22Rv1 (cell line): ENCODE results near the gene CRAT.

Experiments
- ZFX ChIP-seq: fragments of 450-650 bp; IDR thresholded peaks from 2 replicates; pipeline ENCODE4 v1.6.1; 2017; ENCODE audit warnings: antibody characterized with exemption, borderline replicate concordance
- TF ChIP-seq, protein P1 (sequence below): fragments of 450-650 bp; IDR thresholded peaks from 2 replicates; pipeline ENCODE4 v1.5.1; 2017; ENCODE audit warnings: mild to moderate bottlenecking

- TF ChIP-seq, protein P1, sequence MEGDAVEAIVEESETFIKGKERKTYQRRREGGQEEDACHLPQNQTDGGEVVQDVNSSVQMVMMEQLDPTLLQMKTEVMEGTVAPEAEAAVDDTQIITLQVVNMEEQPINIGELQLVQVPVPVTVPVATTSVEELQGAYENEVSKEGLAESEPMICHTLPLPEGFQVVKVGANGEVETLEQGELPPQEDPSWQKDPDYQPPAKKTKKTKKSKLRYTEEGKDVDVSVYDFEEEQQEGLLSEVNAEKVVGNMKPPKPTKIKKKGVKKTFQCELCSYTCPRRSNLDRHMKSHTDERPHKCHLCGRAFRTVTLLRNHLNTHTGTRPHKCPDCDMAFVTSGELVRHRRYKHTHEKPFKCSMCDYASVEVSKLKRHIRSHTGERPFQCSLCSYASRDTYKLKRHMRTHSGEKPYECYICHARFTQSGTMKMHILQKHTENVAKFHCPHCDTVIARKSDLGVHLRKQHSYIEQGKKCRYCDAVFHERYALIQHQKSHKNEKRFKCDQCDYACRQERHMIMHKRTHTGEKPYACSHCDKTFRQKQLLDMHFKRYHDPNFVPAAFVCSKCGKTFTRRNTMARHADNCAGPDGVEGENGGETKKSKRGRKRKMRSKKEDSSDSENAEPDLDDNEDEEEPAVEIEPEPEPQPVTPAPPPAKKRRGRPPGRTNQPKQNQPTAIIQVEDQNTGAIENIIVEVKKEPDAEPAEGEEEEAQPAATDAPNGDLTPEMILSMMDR, result no peak
- TF ChIP-seq ZFX, result no peak
These were observed 20.2 kb upstream of the CRAT start for GRCh38 chr9:129130791-129131190.
